ENCODE data around the gene CSK.

DNA sequence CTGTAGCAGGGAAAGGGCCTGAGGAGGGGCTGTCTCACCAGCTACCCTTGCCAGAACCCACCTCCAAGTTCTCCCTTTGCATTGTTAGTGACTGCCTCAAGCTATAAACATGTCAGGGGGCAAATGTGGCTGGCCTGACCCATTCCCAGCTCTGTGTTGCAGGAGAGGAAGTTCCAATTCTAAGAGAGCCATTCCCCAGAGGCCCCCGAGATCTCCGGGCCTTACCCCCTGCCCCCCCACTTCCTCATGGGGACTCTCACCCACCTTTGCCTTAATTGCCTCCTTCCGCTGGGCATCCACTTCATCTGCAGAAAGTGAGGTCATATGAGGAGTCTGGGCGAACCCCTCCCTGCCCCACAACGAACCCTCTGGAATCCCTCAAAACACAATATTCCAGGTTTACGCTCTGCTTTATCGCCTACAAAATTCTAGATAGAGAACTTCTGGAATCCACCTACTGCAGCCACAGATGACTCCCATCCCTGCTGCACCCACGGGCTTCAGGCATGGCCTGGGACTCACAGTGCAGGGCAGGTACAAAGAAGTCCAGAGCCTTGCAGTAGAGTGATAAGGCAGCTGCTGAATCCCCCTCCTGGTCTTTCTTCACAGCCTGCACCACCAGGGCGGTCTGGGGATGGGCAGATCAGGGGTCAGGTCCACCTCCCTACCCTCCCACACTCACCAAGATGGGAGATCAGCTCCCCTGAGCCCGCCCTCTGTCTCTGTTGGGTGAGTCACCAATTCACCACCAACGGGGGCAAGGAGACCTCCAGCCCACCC, 57.1 kb downstream of the CSK start:
- TF ChIP-seq, protein P1, sequence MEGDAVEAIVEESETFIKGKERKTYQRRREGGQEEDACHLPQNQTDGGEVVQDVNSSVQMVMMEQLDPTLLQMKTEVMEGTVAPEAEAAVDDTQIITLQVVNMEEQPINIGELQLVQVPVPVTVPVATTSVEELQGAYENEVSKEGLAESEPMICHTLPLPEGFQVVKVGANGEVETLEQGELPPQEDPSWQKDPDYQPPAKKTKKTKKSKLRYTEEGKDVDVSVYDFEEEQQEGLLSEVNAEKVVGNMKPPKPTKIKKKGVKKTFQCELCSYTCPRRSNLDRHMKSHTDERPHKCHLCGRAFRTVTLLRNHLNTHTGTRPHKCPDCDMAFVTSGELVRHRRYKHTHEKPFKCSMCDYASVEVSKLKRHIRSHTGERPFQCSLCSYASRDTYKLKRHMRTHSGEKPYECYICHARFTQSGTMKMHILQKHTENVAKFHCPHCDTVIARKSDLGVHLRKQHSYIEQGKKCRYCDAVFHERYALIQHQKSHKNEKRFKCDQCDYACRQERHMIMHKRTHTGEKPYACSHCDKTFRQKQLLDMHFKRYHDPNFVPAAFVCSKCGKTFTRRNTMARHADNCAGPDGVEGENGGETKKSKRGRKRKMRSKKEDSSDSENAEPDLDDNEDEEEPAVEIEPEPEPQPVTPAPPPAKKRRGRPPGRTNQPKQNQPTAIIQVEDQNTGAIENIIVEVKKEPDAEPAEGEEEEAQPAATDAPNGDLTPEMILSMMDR (IDR thresholded peaks at IDR 0.05; ENCODE audit: borderline replicate concordance, extremely low read depth, low read length, poor library complexity, severe bottlenecking): no peak
- no peak for TF ChIP-seq EZH2 (IDR thresholded peaks at IDR 0.05; ENCODE audit: borderline replicate concordance, low read depth, low read length, severe bottlenecking)

All from DND-41 (cell line).